IMR-90 (cell line): Measurements from ENCODE around the gene SOX6. TPM values are rescaled to one million over a fixed set of nuclear protein-coding genes. Genes with fewer than 3 reads are reported as not detected.

Experiments used
- ATAC-seq: fragments of 200-7000 bp; cut with Tn5 transposase; 2 replicates; pipeline ENCODE4 v1.9.1; 2020; ENCODE audit warnings: low read depth, mild to moderate bottlenecking, moderate library complexity
- BruUV-seq: library from RNA; stranded (reverse); fragments of 400-500 nt; replicated peaks from 2 replicates; lab custom pipeline; 2021; lab: Mats Ljungman, UMichigan
- CTCF ChIA-PET: fragments of 300-600 bp; formaldehyde crosslinking; extraction: SDS; loops from one replicate; lab custom pipeline; 2021; ENCODE audit warnings: antibody characterized with exemption; lab: Yijun Ruan, JAX
- POLR2A ChIA-PET: fragments of 300-600 bp; sonication (Branson Sonifier 250); formaldehyde crosslinking; loops from one replicate; lab custom pipeline; 2022; ENCODE audit warnings: antibody characterized with exemption; ENCODE audit not compliant: unreplicated experiment; lab: Charles Lee
- DNase-seq: peaks from one replicate; pipeline ENCODE4 v3.0.0; 2013
- H2AFZ ChIP-seq: replicated peaks from 2 replicates; pipeline ENCODE3; 2013; ENCODE audit warnings: low read length, mild to moderate bottlenecking; ENCODE audit not compliant: poor library complexity
- H2AK5ac ChIP-seq: 2 replicates; pipeline ENCODE4 v1.6.1; 2013; ENCODE audit warnings: low read depth, low read length, inconsistent platforms
- H2AK9ac ChIP-seq: replicated peaks from 2 replicates; pipeline ENCODE3; 2013; ENCODE audit warnings: mild to moderate bottlenecking, low read depth, low read length, moderate library complexity; ENCODE audit not compliant: poor library complexity
- H2BK120ac ChIP-seq: 2 replicates; pipeline ENCODE4 v1.6.1; 2013; ENCODE audit warnings: low read depth, low read length, inconsistent platforms
- H2BK15ac ChIP-seq: 3 replicates; pipeline ENCODE4 v1.6.1; 2013; ENCODE audit warnings: low read depth, low read length, inconsistent platforms
- H2BK20ac ChIP-seq: 2 replicates; pipeline ENCODE4 v1.6.1; 2013; ENCODE audit warnings: low read depth, mild to moderate bottlenecking, inconsistent platforms, low read length, moderate library complexity
- H2BK5ac ChIP-seq: 2 replicates; pipeline ENCODE4 v1.6.1; 2013; ENCODE audit warnings: mild to moderate bottlenecking, low read depth, low read length, inconsistent platforms; ENCODE audit not compliant: poor library complexity, severe bottlenecking
- H3K14ac ChIP-seq: replicated peaks from 2 replicates; pipeline ENCODE4 v1.6.1; 2013; ENCODE audit warnings: low read depth, low read length, inconsistent platforms
- H3K18ac ChIP-seq: 2 replicates; pipeline ENCODE4 v1.6.1; 2013; ENCODE audit warnings: low read depth, low read length, control low read depth
- H3K23ac ChIP-seq: 2 replicates; pipeline ENCODE4 v1.6.1; 2013; ENCODE audit warnings: low read depth, low read length, inconsistent platforms
- H3K27ac ChIP-seq: 2 replicates; pipeline ENCODE4 v1.5.1; 2013; ENCODE audit warnings: mild to moderate bottlenecking, control low read depth, low read length; ENCODE audit not compliant: insufficient read depth
- H3K27me3 ChIP-seq: 2 replicates; pipeline ENCODE4 v1.6.1; 2013; ENCODE audit warnings: low read length; ENCODE audit not compliant: control insufficient read depth, insufficient read depth
- H3K36me3 ChIP-seq: 2 replicates; pipeline ENCODE4 v1.6.1; 2013; ENCODE audit warnings: low read length, mixed read lengths; ENCODE audit not compliant: control insufficient read depth, insufficient read depth
- H3K4ac ChIP-seq: 2 replicates; pipeline ENCODE4 v1.6.1; 2013; ENCODE audit warnings: low read depth, low read length, inconsistent platforms
- H3K4me1 ChIP-seq: 2 replicates; pipeline ENCODE4 v1.6.1; 2013; ENCODE audit warnings: low read length, mixed read lengths; ENCODE audit not compliant: control insufficient read depth, insufficient read depth
- H3K4me2 ChIP-seq: 2 replicates; pipeline ENCODE4 v1.6.1; 2013; ENCODE audit warnings: low read depth, mild to moderate bottlenecking, control low read depth, low read length, moderate library complexity
- H3K4me3 ChIP-seq: 2 replicates; pipeline ENCODE4 v1.5.1; 2013; ENCODE audit warnings: low read depth, mild to moderate bottlenecking, control low read depth, low read length, moderate library complexity; ENCODE audit not compliant: insufficient read depth
- H3K56ac ChIP-seq: 2 replicates; pipeline ENCODE4 v1.6.1; 2013; ENCODE audit warnings: low read length, inconsistent platforms; ENCODE audit not compliant: insufficient read depth; ENCODE audit errors: extremely low read depth
- H3K79me1 ChIP-seq, 2 experiments: 2 replicates each; pipeline ENCODE4 v1.6.1; 2013; ENCODE audit warnings: low read length in 2 of 2, inconsistent platforms in 1 of 2, low read depth in 1 of 2
- H3K9ac ChIP-seq: 2 replicates; pipeline ENCODE4 v1.6.1; 2013; ENCODE audit warnings: low read depth, low read length, control low read depth
- H3K9me1 ChIP-seq: 2 replicates; pipeline ENCODE4 v1.6.1; 2013; ENCODE audit warnings: low read length, inconsistent platforms; ENCODE audit not compliant: insufficient read depth
- H3K9me3 ChIP-seq: 2 replicates; pipeline ENCODE4 v1.6.1; 2013; ENCODE audit warnings: low read length; ENCODE audit not compliant: control insufficient read depth, insufficient read depth
- H4K20me1 ChIP-seq: 2 replicates; pipeline ENCODE4 v1.6.1; 2013; ENCODE audit warnings: low read length, inconsistent platforms; ENCODE audit not compliant: insufficient read depth
- H4K5ac ChIP-seq: 2 replicates; pipeline ENCODE4 v1.6.1; 2013; ENCODE audit warnings: mild to moderate bottlenecking, low read depth, low read length, control low read depth
- H4K8ac ChIP-seq, 2 experiments: 2 replicates each; pipeline ENCODE4 v1.6.1; 2013; ENCODE audit warnings: low read depth in 2 of 2, low read length in 2 of 2, control low read depth in 1 of 2, inconsistent platforms in 1 of 2
- H4K91ac ChIP-seq: 2 replicates; pipeline ENCODE4 v1.6.1; 2013; ENCODE audit warnings: low read depth, low read length, inconsistent platforms; ENCODE audit not compliant: insufficient read depth
- BHLHE40 ChIP-seq: fragments of 150-350 bp; IDR thresholded peaks from 2 replicates; pipeline ENCODE4 v1.6.1; 2016; ENCODE audit warnings: mild to moderate bottlenecking, low read depth, low read length
- CEBPB ChIP-seq: IDR thresholded peaks from 2 replicates; pipeline ENCODE4 v1.6.1; 2012; ENCODE audit warnings: low read depth, low read length, improper control_type of control experiment
- CHD1 ChIP-seq: IDR thresholded peaks from 2 replicates; pipeline ENCODE4 v1.6.1; 2012; ENCODE audit warnings: low read depth, low read length, improper control_type of control experiment
- FOS ChIP-seq: fragments of 150-350 bp; IDR thresholded peaks from 2 replicates; pipeline ENCODE4 v1.6.1; 2016; ENCODE audit warnings: low read depth, low read length
- MAFK ChIP-seq: IDR thresholded peaks from 2 replicates; pipeline ENCODE4 v1.6.1; 2012; ENCODE audit warnings: low read depth, low read length, improper control_type of control experiment
- MAZ ChIP-seq: IDR thresholded peaks from 2 replicates; pipeline ENCODE4 v1.6.1; 2012; ENCODE audit warnings: low read depth, mild to moderate bottlenecking, low read length, improper control_type of control experiment, moderate library complexity, borderline replicate concordance
- MXI1 ChIP-seq: IDR thresholded peaks from 2 replicates; pipeline ENCODE4 v1.6.1; 2012; ENCODE audit warnings: low read depth, mild to moderate bottlenecking, low read length, moderate library complexity, borderline replicate concordance
- NFE2L2 ChIP-seq: fragments of 150-350 bp; IDR thresholded peaks from 2 replicates; pipeline ENCODE4 v1.6.1; 2016; ENCODE audit warnings: low read depth, mild to moderate bottlenecking, low read length
- POLR2A ChIP-seq: IDR thresholded peaks from 2 replicates; pipeline ENCODE4 v1.6.1; 2012; ENCODE audit warnings: mild to moderate bottlenecking, low read depth, low read length
- RAD21 ChIP-seq: IDR thresholded peaks from 2 replicates; pipeline ENCODE4 v1.6.1; 2012; ENCODE audit warnings: low read length, improper control_type of control experiment
- RCOR1 ChIP-seq: IDR thresholded peaks from 2 replicates; pipeline ENCODE4 v1.6.1; 2012; ENCODE audit warnings: mild to moderate bottlenecking, low read length, improper control_type of control experiment; ENCODE audit not compliant: insufficient replicate concordance
- RFX5 ChIP-seq: IDR thresholded peaks from 2 replicates; pipeline ENCODE4 v1.8.0; 2012; ENCODE audit warnings: low read depth, mild to moderate bottlenecking, low read length, moderate library complexity
- SMC3 ChIP-seq: fragments of 150-350 bp; IDR thresholded peaks from 2 replicates; pipeline ENCODE4 v1.6.1; 2016; ENCODE audit warnings: low read depth, mild to moderate bottlenecking, antibody characterized with exemption, low read length, moderate library complexity
- USF2 ChIP-seq: fragments of 150-350 bp; IDR thresholded peaks from 2 replicates; pipeline ENCODE4 v1.6.1; 2017; ENCODE audit warnings: mild to moderate bottlenecking, antibody characterized with exemption, low read length, low read depth
- WGBS, 2 experiments: methylation state at CpG; one replicate each; pipeline versions ENCODE4 v1.1.5 to v1.1.7; 2013; ENCODE audit warnings: missing lambda C conversion rate in 2 of 2; ENCODE audit not compliant: insufficient read length in 1 of 2; ENCODE audit errors: extremely low coverage in 2 of 2; 5-methylcytosine and 5-hydroxymethylcytosine counted together
- dilution Hi-C: fragments of 300-500 bp; cut with HindIII; formaldehyde crosslinking; loops from one replicate; pipeline ENCODE4 v1.14.3; 2018; ENCODE audit warnings: low sequenced_read_pairs; ENCODE audit not compliant: unreplicated experiment
- in situ Hi-C: fragments of 300-500 bp; cut with MboI; formaldehyde crosslinking; loops from 3 replicates; pipeline ENCODE4 v1.14.3; 2019; ENCODE audit warnings: low sequenced_read_pairs, inconsistent platforms, mixed read lengths
- intact Hi-C: fragments of 100-400 bp; cut with micrococcal nuclease; formaldehyde crosslinking; loops from 2 replicates; pipeline ENCODE4 v1.10.0; 2022
- polyA plus RNA-seq, 3 experiments: library from polyadenylated mRNA; depleted of rRNA; stranded (reverse); fragments of >200 nt; gene quantifications; 2 replicates each; pipeline ENCODE4 v1.2.3, GENCODE V29; 2012; ENCODE audit warnings: low replicate concordance in 1 of 3
- total RNA-seq: library from RNA; depleted of rRNA; stranded (reverse); fragments of >200 nt; gene quantifications from 2 replicates; pipeline ENCODE4 v1.2.3, GENCODE V29; 2012
- TF ChIP-seq, protein P1 (sequence below): conservative IDR thresholded peaks from 2 replicates; pipeline ENCODE4 v1.5.1; 2012; ENCODE audit warnings: mild to moderate bottlenecking, low read depth, low read length, improper control_type of control experiment
- TF ChIP-seq, protein P2 (sequence below): fragments of 150-350 bp; IDR thresholded peaks from 2 replicates; pipeline ENCODE4 v1.6.1; 2016; ENCODE audit warnings: low read depth, mild to moderate bottlenecking, low read length, moderate library complexity, borderline replicate concordance

The SOX6 gene
- total and polyA plus RNA-seq, 2 of the 4 experiments (the other 2 are of a cell fraction) = 1.7 to 7.7 TPM

GRCh38 chr11:15942126-15942525, 414.2 kb downstream of the SOX6 start:
- Histone ChIP-seq H3K9me3 (peaks cover 7% of the 10 kb centered on the region), H3K23ac (no peak overlapping the region), H3K4ac (no peak overlapping the region), H3K56ac (no peak overlapping the region), H3K4me3 (no peak overlapping the region), H3K14ac (no peak overlapping the region), H3K9ac (no peak overlapping the region), H3K27me3 (no peaks in the 10 kb centered on the region), H2BK120ac (no peak overlapping the region; the same call in 1 of the 2 replicates), H2BK20ac (no peak overlapping the region; the same call in 1 of the 2 replicates), H4K5ac (no peak overlapping the region), H2BK5ac (no peak overlapping the region), H3K9me1 (peaks cover 10% of the 10 kb centered on the region; the same call in 1 of the 2 replicates), H2AFZ (no peak overlapping the region), H3K79me1 (no peaks in the 10 kb centered on the region), H2BK15ac (no peak overlapping the region), H3K36me3 (no peaks in the 10 kb centered on the region), H3K4me1 (peaks cover 10% of the 10 kb centered on the region), H3K4me2 (no peak overlapping the region), H4K8ac (no peak overlapping the region), H3K27ac (no peak overlapping the region), H4K20me1 (no peaks in the 10 kb centered on the region), H4K91ac (no peak overlapping the region), H2AK9ac (no peak overlapping the region), H3K18ac (no peak overlapping the region), H2AK5ac (no peak overlapping the region)
- no TSS peak for BruUV-seq
- no peak for DNase-seq
- WGBS, 2 experiments = no CpG with 5 or more reads among the region's 7 CpGs
- intact Hi-C loops = no loop called here
- ChIA-PET POLR2A (no interaction called here), CTCF (no interaction called here)
- TF ChIP-seq RFX5 (no peak), USF2 (no peak), FOS (no peak), NFE2L2 (no peak), POLR2A (no peak), SMC3 (no peak), RCOR1 (no peak), CHD1 (no peak), RAD21 (no peak), BHLHE40 (no peak), MXI1 (no peak), CEBPB (no peak), MAFK (no peak), MAZ (no peak)
- TF ChIP-seq, protein P1, sequence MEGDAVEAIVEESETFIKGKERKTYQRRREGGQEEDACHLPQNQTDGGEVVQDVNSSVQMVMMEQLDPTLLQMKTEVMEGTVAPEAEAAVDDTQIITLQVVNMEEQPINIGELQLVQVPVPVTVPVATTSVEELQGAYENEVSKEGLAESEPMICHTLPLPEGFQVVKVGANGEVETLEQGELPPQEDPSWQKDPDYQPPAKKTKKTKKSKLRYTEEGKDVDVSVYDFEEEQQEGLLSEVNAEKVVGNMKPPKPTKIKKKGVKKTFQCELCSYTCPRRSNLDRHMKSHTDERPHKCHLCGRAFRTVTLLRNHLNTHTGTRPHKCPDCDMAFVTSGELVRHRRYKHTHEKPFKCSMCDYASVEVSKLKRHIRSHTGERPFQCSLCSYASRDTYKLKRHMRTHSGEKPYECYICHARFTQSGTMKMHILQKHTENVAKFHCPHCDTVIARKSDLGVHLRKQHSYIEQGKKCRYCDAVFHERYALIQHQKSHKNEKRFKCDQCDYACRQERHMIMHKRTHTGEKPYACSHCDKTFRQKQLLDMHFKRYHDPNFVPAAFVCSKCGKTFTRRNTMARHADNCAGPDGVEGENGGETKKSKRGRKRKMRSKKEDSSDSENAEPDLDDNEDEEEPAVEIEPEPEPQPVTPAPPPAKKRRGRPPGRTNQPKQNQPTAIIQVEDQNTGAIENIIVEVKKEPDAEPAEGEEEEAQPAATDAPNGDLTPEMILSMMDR = no peak
- TF ChIP-seq, protein P2, sequence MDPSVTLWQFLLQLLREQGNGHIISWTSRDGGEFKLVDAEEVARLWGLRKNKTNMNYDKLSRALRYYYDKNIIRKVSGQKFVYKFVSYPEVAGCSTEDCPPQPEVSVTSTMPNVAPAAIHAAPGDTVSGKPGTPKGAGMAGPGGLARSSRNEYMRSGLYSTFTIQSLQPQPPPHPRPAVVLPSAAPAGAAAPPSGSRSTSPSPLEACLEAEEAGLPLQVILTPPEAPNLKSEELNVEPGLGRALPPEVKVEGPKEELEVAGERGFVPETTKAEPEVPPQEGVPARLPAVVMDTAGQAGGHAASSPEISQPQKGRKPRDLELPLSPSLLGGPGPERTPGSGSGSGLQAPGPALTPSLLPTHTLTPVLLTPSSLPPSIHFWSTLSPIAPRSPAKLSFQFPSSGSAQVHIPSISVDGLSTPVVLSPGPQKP = no peak
- in situ Hi-C loops = no loop called here
- no peak for ATAC-seq
- dilution Hi-C loops = no loop called here
